ENCODE measurements around the gene WDR33.

DNA sequence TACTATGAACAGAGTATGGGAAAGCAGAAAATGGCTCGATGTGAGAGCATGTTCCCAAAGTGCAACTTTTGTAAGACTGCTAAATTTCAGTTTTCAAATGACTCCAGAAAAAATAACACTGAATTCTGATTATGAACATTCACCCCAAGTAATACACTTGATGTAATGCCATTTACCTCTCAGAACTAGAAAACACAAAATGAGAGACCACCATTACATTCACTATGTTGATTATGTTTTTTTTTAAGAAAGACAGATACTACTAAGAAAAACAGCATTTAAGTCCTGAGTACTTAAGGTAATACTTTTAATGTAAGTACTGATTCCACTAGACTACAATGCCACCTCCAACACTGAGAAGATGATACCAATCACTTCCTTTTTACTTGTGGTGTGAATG lies 71.2 kb downstream of the WDR33 start:
- TF ChIP-seq, protein P1, sequence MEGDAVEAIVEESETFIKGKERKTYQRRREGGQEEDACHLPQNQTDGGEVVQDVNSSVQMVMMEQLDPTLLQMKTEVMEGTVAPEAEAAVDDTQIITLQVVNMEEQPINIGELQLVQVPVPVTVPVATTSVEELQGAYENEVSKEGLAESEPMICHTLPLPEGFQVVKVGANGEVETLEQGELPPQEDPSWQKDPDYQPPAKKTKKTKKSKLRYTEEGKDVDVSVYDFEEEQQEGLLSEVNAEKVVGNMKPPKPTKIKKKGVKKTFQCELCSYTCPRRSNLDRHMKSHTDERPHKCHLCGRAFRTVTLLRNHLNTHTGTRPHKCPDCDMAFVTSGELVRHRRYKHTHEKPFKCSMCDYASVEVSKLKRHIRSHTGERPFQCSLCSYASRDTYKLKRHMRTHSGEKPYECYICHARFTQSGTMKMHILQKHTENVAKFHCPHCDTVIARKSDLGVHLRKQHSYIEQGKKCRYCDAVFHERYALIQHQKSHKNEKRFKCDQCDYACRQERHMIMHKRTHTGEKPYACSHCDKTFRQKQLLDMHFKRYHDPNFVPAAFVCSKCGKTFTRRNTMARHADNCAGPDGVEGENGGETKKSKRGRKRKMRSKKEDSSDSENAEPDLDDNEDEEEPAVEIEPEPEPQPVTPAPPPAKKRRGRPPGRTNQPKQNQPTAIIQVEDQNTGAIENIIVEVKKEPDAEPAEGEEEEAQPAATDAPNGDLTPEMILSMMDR (IDR thresholded peaks at IDR 0.05), result no peak
- TF ChIP-seq POLR2A (IDR thresholded peaks at IDR 0.05) (no peak), POLR2AphosphoS5 (IDR thresholded peaks at IDR 0.05) (no peak)
